ENCODE measurements around the gene HOXD9.

Gene HOXD9

DNA sequence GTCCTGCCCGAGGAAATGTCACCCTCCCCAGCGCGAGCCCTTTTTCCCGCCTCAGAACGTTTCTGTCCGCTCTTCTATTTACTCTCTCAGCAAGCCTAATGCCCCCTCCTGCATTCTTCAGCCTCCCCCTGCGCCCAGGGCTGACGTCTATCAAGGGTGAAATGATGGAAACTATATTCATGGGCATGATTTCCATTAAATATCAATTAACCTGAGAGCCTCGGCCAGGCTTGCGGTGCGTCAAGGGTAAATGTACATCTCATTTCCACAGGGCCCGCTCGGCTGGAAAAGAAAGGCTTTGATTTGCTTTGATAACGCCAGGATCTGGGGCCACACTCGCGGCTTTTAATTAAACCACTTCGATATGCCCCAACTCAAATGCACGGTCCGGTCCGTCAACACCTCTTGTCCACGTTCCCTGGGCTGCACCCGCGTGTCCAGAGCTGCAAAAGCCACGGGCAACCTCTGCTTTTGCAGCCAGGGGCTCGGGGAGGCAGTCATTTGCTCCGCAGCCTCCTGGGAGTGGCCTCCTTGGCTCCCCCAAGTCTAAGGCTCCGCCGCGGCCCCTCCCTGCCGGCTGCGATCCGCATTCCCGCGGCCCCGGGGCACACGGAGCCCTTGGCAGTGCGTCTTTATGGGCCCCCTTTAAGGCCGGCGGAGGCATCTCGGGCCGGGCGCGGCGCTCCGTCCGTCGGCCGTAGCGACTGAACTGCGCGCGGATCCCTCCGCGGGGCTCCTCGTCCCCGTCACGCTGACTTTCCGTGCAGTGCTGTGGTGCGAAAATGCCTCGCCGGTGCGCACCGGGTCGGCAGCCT lies 6.7 kb downstream of the HOXD9 start, which contains the start of gene HOXD8:
Gene HOXD8 (plus strand): TSS at position 724 of the 815 bp plus-strand sequence. CDS start 662 bp downstream, outside the sequence.
- H3K27ac ChIP-seq: no peak within 1 kb of the TSS
- no peaks in the 10 kb centered on the region for H3K4me1 ChIP-seq
- H3K4me3 ChIP-seq (ENCODE audit: low read depth, low read length): peak within 1 kb of the TSS; percentile 23
- H3K4me2 ChIP-seq (ENCODE audit: low read length): no peak within 1 kb of the TSS
- peaks cover 20% of the 10 kb centered on the region for H3K27me3 ChIP-seq (ENCODE audit: control insufficient read depth, insufficient read depth, low read length)
- no peak within 1 kb of the TSS for H3K9ac ChIP-seq
- H2AFZ ChIP-seq: peak within 1 kb of the TSS; percentile 14
- no peaks in the 10 kb centered on the region for H3K79me2 ChIP-seq
- H3K36me3 ChIP-seq (ENCODE audit: control insufficient read depth, insufficient read depth, low read length): no peaks in the 10 kb centered on the region
- TF ChIP-seq, protein P1, sequence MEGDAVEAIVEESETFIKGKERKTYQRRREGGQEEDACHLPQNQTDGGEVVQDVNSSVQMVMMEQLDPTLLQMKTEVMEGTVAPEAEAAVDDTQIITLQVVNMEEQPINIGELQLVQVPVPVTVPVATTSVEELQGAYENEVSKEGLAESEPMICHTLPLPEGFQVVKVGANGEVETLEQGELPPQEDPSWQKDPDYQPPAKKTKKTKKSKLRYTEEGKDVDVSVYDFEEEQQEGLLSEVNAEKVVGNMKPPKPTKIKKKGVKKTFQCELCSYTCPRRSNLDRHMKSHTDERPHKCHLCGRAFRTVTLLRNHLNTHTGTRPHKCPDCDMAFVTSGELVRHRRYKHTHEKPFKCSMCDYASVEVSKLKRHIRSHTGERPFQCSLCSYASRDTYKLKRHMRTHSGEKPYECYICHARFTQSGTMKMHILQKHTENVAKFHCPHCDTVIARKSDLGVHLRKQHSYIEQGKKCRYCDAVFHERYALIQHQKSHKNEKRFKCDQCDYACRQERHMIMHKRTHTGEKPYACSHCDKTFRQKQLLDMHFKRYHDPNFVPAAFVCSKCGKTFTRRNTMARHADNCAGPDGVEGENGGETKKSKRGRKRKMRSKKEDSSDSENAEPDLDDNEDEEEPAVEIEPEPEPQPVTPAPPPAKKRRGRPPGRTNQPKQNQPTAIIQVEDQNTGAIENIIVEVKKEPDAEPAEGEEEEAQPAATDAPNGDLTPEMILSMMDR (IDR thresholded peaks at IDR 0.05): no peak
- peaks cover 4% of the 10 kb centered on the region for H3K9me3 ChIP-seq (ENCODE audit: control insufficient read depth, low read length)

DNA sequence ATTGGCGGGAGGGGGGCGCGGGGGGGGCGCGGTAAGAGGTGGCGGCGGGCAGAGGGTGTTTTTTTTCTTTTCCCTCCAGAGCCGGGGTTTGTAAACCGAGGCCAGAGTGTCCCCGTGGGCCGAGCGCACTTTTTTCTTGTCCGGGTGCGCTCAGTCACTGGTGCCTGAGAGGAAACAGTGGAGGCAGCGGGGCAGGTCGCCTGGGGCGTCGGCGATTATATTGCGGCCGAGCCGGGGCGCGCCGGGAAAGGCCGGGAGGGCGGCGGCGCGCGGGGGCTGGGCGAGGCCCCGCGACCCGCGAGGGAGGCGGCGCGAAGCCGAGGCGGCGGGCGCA lies 7.3 kb downstream of the HOXD9 start:
- H3K36me3 ChIP-seq (ENCODE audit: control insufficient read depth, insufficient read depth, low read length): no peaks in the 10 kb centered on the region
- no peaks in the 10 kb centered on the region for H3K4me1 ChIP-seq
- H3K4me3 ChIP-seq (ENCODE audit: low read depth, low read length): no peak overlapping the region
- TF ChIP-seq, protein P1 (IDR thresholded peaks at IDR 0.05): no peak
- H3K9ac ChIP-seq: no peak overlapping the region
- no peak overlapping the region for H3K27ac ChIP-seq
- no peaks in the 10 kb centered on the region for H3K79me2 ChIP-seq
- peaks cover 4% of the 10 kb centered on the region for H3K9me3 ChIP-seq (ENCODE audit: control insufficient read depth, low read length)
- H3K4me2 ChIP-seq (ENCODE audit: low read length): no peak overlapping the region
- H3K27me3 ChIP-seq (ENCODE audit: control insufficient read depth, insufficient read depth, low read length): peaks cover 20% of the 10 kb centered on the region
- no peak overlapping the region for H2AFZ ChIP-seq

DNA sequence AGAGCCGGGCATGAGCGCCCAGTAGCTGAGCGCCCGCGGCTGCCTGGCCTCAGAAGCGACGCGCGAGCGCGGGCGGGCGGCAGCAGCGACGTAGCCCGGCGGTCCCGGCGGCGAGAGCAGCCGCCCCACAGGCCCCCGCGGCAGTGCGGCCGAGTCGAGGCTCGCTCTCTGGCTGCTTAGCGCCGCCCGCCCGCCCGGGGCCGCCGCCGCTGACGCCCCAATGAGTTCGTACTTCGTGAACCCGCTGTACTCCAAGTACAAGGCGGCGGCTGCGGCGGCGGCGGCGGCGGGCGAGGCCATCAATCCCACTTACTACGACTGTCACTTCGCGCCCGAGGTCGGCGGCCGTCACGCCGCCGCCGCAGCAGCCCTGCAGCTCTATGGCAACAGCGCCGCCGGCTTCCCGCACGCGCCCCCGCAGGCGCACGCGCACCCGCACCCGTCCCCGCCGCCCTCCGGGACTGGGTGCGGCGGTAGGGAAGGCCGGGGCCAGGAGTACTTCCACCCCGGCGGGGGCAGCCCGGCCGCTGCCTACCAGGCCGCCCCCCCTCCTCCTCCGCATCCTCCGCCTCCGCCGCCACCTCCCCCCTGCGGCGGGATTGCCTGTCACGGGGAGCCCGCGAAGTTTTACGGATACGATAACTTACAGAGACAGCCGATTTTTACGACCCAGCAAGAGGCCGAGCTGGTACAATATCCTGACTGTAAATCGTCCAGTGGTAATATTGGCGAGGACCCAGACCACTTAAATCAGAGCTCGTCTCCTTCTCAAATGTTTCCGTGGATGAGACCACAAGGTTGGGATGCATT lies 7.8 kb downstream of the HOXD9 start:
- TF ChIP-seq, protein P1 (IDR thresholded peaks at IDR 0.05): no peak
- Histone ChIP-seq H3K9ac (no peak overlapping the region), H3K4me2 (ENCODE audit: low read length) (no peak overlapping the region), H3K79me2 (no peaks in the 10 kb centered on the region), H3K36me3 (ENCODE audit: control insufficient read depth, insufficient read depth, low read length) (no peaks in the 10 kb centered on the region), H3K27ac (no peak overlapping the region), H3K27me3 (ENCODE audit: control insufficient read depth, insufficient read depth, low read length) (peaks cover 18% of the 10 kb centered on the region), H3K4me1 (no peaks in the 10 kb centered on the region), H3K9me3 (ENCODE audit: control insufficient read depth, low read length) (peaks cover 4% of the 10 kb centered on the region), H3K4me3 (ENCODE audit: low read depth, low read length) (peak overlapping the region; percentile 23), H2AFZ (no peak overlapping the region)

DNA sequence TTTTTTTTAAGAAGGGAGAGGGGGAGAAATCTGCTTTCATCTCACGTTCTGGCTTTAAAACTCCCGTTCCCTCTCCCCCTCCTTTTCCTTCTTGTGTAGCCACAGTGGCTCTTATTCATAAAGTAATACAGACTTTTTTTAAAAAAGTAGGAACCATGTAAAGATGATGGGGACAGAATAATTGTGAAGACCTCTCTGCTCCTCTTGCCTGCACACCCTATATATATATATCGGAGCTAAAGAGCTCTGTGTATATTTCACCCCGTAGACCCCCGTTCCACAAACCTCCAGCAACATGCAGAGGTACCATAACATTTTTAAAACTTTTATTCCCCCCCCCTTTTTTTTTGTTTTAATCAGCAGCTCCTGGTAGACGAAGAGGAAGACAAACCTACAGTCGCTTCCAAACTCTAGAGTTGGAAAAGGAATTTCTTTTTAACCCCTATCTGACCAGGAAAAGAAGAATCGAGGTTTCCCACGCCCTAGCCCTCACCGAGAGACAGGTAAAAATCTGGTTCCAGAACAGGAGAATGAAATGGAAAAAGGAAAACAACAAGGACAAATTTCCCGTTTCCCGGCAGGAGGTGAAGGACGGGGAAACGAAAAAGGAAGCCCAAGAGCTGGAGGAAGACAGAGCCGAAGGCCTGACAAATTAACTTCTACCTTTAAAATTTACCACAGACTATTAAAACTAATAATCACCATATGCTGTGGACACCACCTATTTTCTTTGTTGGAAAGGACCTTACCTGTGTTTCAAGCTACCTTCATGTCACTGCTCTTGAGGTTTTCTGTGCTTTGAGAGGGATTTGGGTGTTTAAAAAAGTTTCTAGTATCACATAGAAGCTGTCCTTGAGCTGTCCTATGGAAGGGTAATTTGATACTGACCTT lies 8.7 kb downstream of the HOXD9 start:
- no peak overlapping the region for H3K27ac ChIP-seq
- no peak overlapping the region for H3K4me2 ChIP-seq (ENCODE audit: low read length)
- H3K4me3 ChIP-seq (ENCODE audit: low read depth, low read length): peak overlapping the region; percentile 23
- no peaks in the 10 kb centered on the region for H3K4me1 ChIP-seq
- no peaks in the 10 kb centered on the region for H3K79me2 ChIP-seq
- TF ChIP-seq, protein P1 (IDR thresholded peaks at IDR 0.05): no peak
- H3K9ac ChIP-seq: no peak overlapping the region
- no peaks in the 10 kb centered on the region for H3K36me3 ChIP-seq (ENCODE audit: control insufficient read depth, insufficient read depth, low read length)
- H3K9me3 ChIP-seq (ENCODE audit: control insufficient read depth, low read length): peaks cover 4% of the 10 kb centered on the region
- H2AFZ ChIP-seq: no peak overlapping the region
- H3K27me3 ChIP-seq (ENCODE audit: control insufficient read depth, insufficient read depth, low read length): peaks cover 21% of the 10 kb centered on the region
